ENCODE results near the gene WDR70.

WDR70 gene

DNA sequence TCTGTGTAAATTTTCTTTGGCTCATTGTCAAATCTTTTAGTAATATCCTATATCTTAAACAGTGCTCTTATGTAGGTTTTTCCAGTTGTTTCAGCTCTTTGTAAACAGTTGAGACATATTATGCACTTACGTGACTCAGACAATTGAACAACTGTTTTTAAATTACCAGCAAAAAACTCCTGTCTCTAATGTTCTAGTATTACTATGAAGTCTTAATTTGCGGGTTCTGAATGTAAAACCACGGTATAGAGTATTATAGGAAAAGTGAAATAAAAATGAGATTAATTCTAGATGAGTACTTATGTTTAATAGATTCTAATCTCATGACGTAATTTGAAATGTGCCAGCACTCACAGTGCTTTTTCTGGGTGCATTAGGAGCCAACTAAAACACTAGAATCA is 324.7 kb downstream of the WDR70 start:
- no peaks in the 10 kb centered on the region for H4K20me1 ChIP-seq (ENCODE audit: insufficient read depth)
- no peak overlapping the region for H3K27ac ChIP-seq
- no peaks in the 10 kb centered on the region for H3K4me1 ChIP-seq (ENCODE audit: low read depth, poor library complexity, severe bottlenecking)
- no peak overlapping the region for H2AFZ ChIP-seq (ENCODE audit: low read depth)
- H3K4me3 ChIP-seq (IDR thresholded peaks at IDR 0.05; ENCODE audit: insufficient read depth, low read depth, low read length) = no peak overlapping the region
- H3K79me2 ChIP-seq (ENCODE audit: insufficient read depth, low read depth) = no peaks in the 10 kb centered on the region
- H3K9ac ChIP-seq = no peak overlapping the region
- no peak overlapping the region for H3K4me2 ChIP-seq
- no peaks in the 10 kb centered on the region for H3K27me3 ChIP-seq (ENCODE audit: insufficient read depth, low read depth)
- TF ChIP-seq, protein P1, sequence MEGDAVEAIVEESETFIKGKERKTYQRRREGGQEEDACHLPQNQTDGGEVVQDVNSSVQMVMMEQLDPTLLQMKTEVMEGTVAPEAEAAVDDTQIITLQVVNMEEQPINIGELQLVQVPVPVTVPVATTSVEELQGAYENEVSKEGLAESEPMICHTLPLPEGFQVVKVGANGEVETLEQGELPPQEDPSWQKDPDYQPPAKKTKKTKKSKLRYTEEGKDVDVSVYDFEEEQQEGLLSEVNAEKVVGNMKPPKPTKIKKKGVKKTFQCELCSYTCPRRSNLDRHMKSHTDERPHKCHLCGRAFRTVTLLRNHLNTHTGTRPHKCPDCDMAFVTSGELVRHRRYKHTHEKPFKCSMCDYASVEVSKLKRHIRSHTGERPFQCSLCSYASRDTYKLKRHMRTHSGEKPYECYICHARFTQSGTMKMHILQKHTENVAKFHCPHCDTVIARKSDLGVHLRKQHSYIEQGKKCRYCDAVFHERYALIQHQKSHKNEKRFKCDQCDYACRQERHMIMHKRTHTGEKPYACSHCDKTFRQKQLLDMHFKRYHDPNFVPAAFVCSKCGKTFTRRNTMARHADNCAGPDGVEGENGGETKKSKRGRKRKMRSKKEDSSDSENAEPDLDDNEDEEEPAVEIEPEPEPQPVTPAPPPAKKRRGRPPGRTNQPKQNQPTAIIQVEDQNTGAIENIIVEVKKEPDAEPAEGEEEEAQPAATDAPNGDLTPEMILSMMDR (conservative IDR thresholded peaks at IDR 0.05; ENCODE audit: low read depth, low read length) = no peak
- no peaks in the 10 kb centered on the region for H3K36me3 ChIP-seq (ENCODE audit: insufficient read depth)

DNA sequence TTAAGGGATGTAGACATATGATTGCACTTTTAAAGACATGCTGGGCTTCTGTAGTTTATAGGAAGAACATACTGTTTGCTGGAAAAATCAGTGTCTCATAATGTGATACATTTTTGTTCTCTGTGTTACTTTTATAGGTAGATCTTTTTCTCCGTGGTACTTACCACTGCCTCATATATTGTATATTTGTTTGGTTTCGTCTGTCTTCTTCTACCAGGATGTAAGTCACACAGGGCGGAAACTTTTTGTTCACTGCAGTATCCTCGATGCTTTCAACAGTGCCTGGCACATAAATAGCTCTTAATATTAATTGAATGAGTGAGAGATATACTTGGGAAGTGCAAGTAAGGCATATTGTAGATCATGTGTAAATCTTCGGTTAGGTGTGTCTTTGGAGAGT is 325.3 kb downstream of the WDR70 start:
- TF ChIP-seq, protein P1 (conservative IDR thresholded peaks at IDR 0.05; ENCODE audit: low read depth, low read length) = no peak
- Histone ChIP-seq H3K9ac (no peak overlapping the region), H2AFZ (ENCODE audit: low read depth) (no peak overlapping the region), H3K4me2 (no peak overlapping the region), H4K20me1 (ENCODE audit: insufficient read depth) (no peaks in the 10 kb centered on the region), H3K36me3 (ENCODE audit: insufficient read depth) (no peaks in the 10 kb centered on the region), H3K4me1 (ENCODE audit: low read depth, poor library complexity, severe bottlenecking) (no peaks in the 10 kb centered on the region), H3K79me2 (ENCODE audit: insufficient read depth, low read depth) (no peaks in the 10 kb centered on the region), H3K27me3 (ENCODE audit: insufficient read depth, low read depth) (no peaks in the 10 kb centered on the region), H3K27ac (no peak overlapping the region), H3K4me3 (IDR thresholded peaks at IDR 0.05; ENCODE audit: insufficient read depth, low read depth, low read length) (no peak overlapping the region)

GRCh38 chr5:37709020-37709419 is 329.9 kb downstream of the WDR70 start:
- Histone ChIP-seq H2AFZ (ENCODE audit: low read depth) (no peak overlapping the region), H3K4me1 (ENCODE audit: low read depth, poor library complexity, severe bottlenecking) (no peaks in the 10 kb centered on the region), H3K27me3 (ENCODE audit: insufficient read depth, low read depth) (no peaks in the 10 kb centered on the region), H3K27ac (no peak overlapping the region), H4K20me1 (ENCODE audit: insufficient read depth) (no peaks in the 10 kb centered on the region), H3K4me3 (IDR thresholded peaks at IDR 0.05; ENCODE audit: insufficient read depth, low read depth, low read length) (no peak overlapping the region), H3K79me2 (ENCODE audit: insufficient read depth, low read depth) (no peaks in the 10 kb centered on the region), H3K36me3 (ENCODE audit: insufficient read depth) (no peaks in the 10 kb centered on the region), H3K9ac (no peak overlapping the region), H3K4me2 (no peak overlapping the region)
- TF ChIP-seq, protein P1 (conservative IDR thresholded peaks at IDR 0.05; ENCODE audit: low read depth, low read length) = no peak

- TF ChIP-seq, protein P1 (conservative IDR thresholded peaks at IDR 0.05; ENCODE audit: low read depth, low read length) = no peak
- no peaks in the 10 kb centered on the region for H4K20me1 ChIP-seq (ENCODE audit: insufficient read depth)
- H3K27ac ChIP-seq = no peak overlapping the region
- no peak overlapping the region for H3K4me3 ChIP-seq (IDR thresholded peaks at IDR 0.05; ENCODE audit: insufficient read depth, low read depth, low read length)
- H3K4me1 ChIP-seq (ENCODE audit: low read depth, poor library complexity, severe bottlenecking) = no peaks in the 10 kb centered on the region
- no peak overlapping the region for H3K9ac ChIP-seq
- H3K36me3 ChIP-seq (ENCODE audit: insufficient read depth) = no peaks in the 10 kb centered on the region
- no peaks in the 10 kb centered on the region for H3K27me3 ChIP-seq (ENCODE audit: insufficient read depth, low read depth)
- no peak overlapping the region for H2AFZ ChIP-seq (ENCODE audit: low read depth)
- no peak overlapping the region for H3K4me2 ChIP-seq
- H3K79me2 ChIP-seq (ENCODE audit: insufficient read depth, low read depth) = no peaks in the 10 kb centered on the region
Observed at GRCh38 chr5:37710965-37711364, 331.8 kb downstream of the WDR70 start.

All from KMS-11 (cell line).